Osteoblast (primary cell): ENCODE measurements around the gene NCAPG2. TPM values are rescaled to one million over a fixed set of nuclear protein-coding genes. Genes with fewer than 3 reads are reported as not detected.

Experiments
- DNase-seq: peaks from one replicate; pipeline ENCODE4 v3.0.0; 2011; ENCODE audit warnings: low spot score, mixed read lengths; ENCODE audit not compliant: insufficient read length; ENCODE audit errors: missing footprints
- H2AFZ ChIP-seq: 2 replicates; pipeline ENCODE4 v1.6.0; 2011; ENCODE audit warnings: mild to moderate bottlenecking, low read length
- H3K27ac ChIP-seq: 2 replicates; pipeline ENCODE4 v1.5.1; 2011; ENCODE audit warnings: mild to moderate bottlenecking, low read depth, low read length, moderate library complexity
- H3K27me3 ChIP-seq: 2 replicates; pipeline ENCODE4 v1.6.0; 2012; ENCODE audit warnings: mild to moderate bottlenecking, control low read depth, inconsistent platforms, low read length, moderate library complexity; ENCODE audit not compliant: insufficient read depth
- H3K36me3 ChIP-seq: 2 replicates; pipeline ENCODE4 v1.5.1; 2011; ENCODE audit warnings: mild to moderate bottlenecking, low read length, control low read depth, moderate library complexity; ENCODE audit not compliant: insufficient read depth
- H3K4me1 ChIP-seq: 2 replicates; pipeline ENCODE4 v1.5.1; 2011; ENCODE audit warnings: mild to moderate bottlenecking, low read length, control low read depth, moderate library complexity; ENCODE audit not compliant: insufficient read depth
- H3K4me2 ChIP-seq: 2 replicates; pipeline ENCODE4 v1.6.0; 2011; ENCODE audit warnings: mild to moderate bottlenecking, low read length; ENCODE audit not compliant: insufficient read depth
- H3K4me3 ChIP-seq: fragments of 200-600 bp; sonication (generic); 3 replicates; pipeline ENCODE4 v1.5.1; 2012; ENCODE audit warnings: mild to moderate bottlenecking, low read length, inconsistent platforms; ENCODE audit not compliant: insufficient read depth
- H3K79me2 ChIP-seq: 2 replicates; pipeline ENCODE4 v1.6.0; 2012; ENCODE audit warnings: mild to moderate bottlenecking, low read length, control low read depth, inconsistent platforms; ENCODE audit not compliant: insufficient read depth
- H3K9me3 ChIP-seq: 2 replicates; pipeline ENCODE4 v1.5.1; 2011; ENCODE audit warnings: low read depth, low read length, control low read depth
- H4K20me1 ChIP-seq: 2 replicates; pipeline ENCODE4 v1.6.0; 2012; ENCODE audit warnings: mild to moderate bottlenecking, low read length, control low read depth; ENCODE audit not compliant: insufficient read depth
- total RNA-seq: library from RNA; depleted of rRNA; stranded (reverse); fragments of >200 nt; gene quantifications from 2 replicates; pipeline ENCODE4 v1.2.3, GENCODE V29; 2012
- TF ChIP-seq, protein P1 (sequence below): IDR thresholded peaks from 2 replicates; pipeline ENCODE4 v1.5.1; 2011; ENCODE audit warnings: mild to moderate bottlenecking, low read depth, low read length, moderate library complexity; ENCODE audit errors: extremely low read depth

The NCAPG2 gene
- total RNA-seq, 1 donor, result 8.0 TPM

DNA sequence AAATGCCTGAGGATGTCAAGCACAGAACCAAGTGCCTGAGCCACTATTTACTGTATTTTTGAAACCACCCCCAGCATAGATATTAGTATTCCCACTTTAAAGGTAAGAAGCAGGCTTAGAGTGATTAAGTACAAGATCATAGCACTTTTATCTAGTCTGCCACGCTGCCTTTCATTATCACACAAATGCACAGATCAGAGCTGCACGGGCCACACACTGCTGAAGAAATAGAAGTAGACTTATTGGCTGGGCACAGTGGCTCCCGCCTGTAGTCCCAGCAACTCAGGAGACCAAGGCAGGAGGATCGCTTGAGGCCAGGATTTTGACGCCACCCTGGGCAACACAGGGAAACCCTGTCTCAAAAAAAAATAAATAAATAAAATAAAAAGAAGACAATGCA lies 38.2 kb downstream of the NCAPG2 start:
- Histone ChIP-seq H3K79me2 (no peaks in the 10 kb centered on the region), H3K4me2 (no peak overlapping the region), H3K4me3 (no peak overlapping the region), H3K9me3 (no peaks in the 10 kb centered on the region), H3K4me1 (no peaks in the 10 kb centered on the region), H4K20me1 (no peaks in the 10 kb centered on the region), H3K27me3 (no peaks in the 10 kb centered on the region), H3K36me3 (peaks cover 22% of the 10 kb centered on the region), H2AFZ (no peak overlapping the region), H3K27ac (no peak overlapping the region)
- TF ChIP-seq, protein P1, sequence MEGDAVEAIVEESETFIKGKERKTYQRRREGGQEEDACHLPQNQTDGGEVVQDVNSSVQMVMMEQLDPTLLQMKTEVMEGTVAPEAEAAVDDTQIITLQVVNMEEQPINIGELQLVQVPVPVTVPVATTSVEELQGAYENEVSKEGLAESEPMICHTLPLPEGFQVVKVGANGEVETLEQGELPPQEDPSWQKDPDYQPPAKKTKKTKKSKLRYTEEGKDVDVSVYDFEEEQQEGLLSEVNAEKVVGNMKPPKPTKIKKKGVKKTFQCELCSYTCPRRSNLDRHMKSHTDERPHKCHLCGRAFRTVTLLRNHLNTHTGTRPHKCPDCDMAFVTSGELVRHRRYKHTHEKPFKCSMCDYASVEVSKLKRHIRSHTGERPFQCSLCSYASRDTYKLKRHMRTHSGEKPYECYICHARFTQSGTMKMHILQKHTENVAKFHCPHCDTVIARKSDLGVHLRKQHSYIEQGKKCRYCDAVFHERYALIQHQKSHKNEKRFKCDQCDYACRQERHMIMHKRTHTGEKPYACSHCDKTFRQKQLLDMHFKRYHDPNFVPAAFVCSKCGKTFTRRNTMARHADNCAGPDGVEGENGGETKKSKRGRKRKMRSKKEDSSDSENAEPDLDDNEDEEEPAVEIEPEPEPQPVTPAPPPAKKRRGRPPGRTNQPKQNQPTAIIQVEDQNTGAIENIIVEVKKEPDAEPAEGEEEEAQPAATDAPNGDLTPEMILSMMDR, result no peak
- DNase-seq, result no peak

DNA sequence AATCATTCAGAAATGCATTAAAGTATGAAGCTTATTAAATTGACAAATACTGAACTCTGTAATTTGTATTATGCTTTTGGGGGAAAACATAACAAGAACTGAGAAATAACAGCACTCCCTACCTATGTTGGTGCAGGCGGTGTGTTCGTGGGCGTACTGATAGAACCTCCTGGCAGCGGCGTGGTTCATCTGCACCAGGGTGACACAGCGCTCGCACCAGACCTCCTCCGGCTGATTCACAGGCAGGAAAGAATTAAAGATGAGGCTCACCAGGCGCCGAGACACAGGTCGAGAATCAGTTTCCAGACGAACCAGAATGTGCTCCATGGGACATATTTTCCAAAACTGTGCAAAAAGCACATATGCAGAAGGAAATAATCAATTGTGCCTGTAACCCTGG lies 40.2 kb downstream of the NCAPG2 start:
- no peaks in the 10 kb centered on the region for H3K4me1 ChIP-seq
- TF ChIP-seq, protein P1, result no peak
- no peaks in the 10 kb centered on the region for H4K20me1 ChIP-seq
- H2AFZ ChIP-seq, result no peak overlapping the region
- H3K27me3 ChIP-seq, result no peaks in the 10 kb centered on the region
- H3K4me2 ChIP-seq, result no peak overlapping the region
- H3K27ac ChIP-seq, result no peak overlapping the region
- no peaks in the 10 kb centered on the region for H3K9me3 ChIP-seq
- peaks cover 15% of the 10 kb centered on the region for H3K36me3 ChIP-seq
- H3K79me2 ChIP-seq, result no peaks in the 10 kb centered on the region
- no peak for DNase-seq
- H3K4me3 ChIP-seq, result no peak overlapping the region

DNA sequence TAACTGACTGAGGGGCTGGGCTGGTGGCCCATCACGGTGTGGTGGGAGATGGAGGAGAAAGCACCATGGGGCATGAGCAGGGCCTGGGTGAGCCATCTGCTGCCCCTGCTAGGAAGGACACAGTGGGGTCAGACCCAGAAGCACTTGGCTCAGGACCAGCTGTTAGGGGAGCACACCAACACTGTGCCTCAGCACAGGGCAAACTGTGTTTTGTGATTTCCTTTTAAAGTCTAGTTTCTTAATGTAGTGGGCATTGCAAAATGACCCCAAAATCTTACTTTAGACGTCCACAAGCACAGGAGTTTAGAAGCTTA lies 41.2 kb downstream of the NCAPG2 start:
- no peaks in the 10 kb centered on the region for H3K27me3 ChIP-seq
- no peak overlapping the region for H3K27ac ChIP-seq
- no peaks in the 10 kb centered on the region for H4K20me1 ChIP-seq
- H3K79me2 ChIP-seq, result no peaks in the 10 kb centered on the region
- H3K4me2 ChIP-seq, result no peak overlapping the region
- no peaks in the 10 kb centered on the region for H3K9me3 ChIP-seq
- peaks cover 15% of the 10 kb centered on the region for H3K36me3 ChIP-seq
- H3K4me3 ChIP-seq, result no peak overlapping the region
- no peak for DNase-seq
- TF ChIP-seq, protein P1, result no peak
- H2AFZ ChIP-seq, result no peak overlapping the region
- H3K4me1 ChIP-seq, result no peaks in the 10 kb centered on the region

DNA sequence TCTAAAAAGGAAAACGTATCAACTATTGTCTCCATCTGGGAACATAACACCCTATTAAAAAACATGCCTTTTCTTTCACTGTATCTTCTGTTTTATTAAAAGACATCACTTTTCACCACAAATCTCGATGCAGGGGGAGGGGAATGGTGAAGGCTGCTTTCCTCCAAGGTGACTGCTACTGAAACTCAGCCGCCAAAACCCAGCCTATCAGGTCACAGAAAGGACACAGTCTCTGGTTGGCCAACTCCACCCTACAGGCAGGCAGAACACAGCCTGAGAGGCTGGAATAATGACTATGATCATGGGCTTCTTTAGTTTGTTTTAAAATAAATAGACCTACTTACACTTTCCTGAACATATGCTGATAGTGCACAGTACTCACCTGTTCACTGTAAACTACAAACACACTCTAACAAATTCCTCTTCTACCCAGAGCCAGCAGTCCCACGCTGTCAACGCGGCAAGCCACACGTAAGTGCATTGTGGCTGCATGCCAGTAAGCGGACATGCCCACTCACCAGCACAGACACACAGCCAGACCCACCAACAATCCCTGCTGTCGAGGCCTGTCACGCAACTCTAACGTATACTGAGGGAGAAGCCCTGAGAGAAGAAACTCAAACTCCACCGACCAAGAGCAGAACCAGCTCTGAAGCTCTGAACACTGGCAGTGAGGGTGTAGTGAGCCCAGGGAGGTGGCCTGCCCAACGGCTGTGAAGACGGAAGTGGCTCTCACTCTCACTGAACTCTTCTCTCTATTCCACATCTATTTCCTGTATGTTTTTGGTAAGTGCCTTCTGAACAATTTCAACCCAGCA lies 41.8 kb downstream of the NCAPG2 start:
- Histone ChIP-seq H3K27ac (no peak overlapping the region), H3K4me2 (no peak overlapping the region), H2AFZ (no peak overlapping the region), H3K36me3 (peaks cover 15% of the 10 kb centered on the region), H3K79me2 (no peaks in the 10 kb centered on the region), H3K4me1 (no peaks in the 10 kb centered on the region), H3K4me3 (no peak overlapping the region), H3K9me3 (no peaks in the 10 kb centered on the region), H4K20me1 (no peaks in the 10 kb centered on the region), H3K27me3 (no peaks in the 10 kb centered on the region)
- TF ChIP-seq, protein P1, result no peak
- no peak for DNase-seq
